CD4-positive, alpha-beta T cell treated with Interleukin-12 subunit alpha and Interleukin-12 subunit beta, for 1 hour (primary cell): ENCODE data around the gene MYO10.

Experiments
- DNase-seq: peaks from one replicate; pipeline ENCODE4 v3.0.0-alpha.2; 2020

The MYO10 gene

GRCh38 chr5:16937503-16938161, 1.5 kb upstream of the MYO10 start:
- no peak for DNase-seq

- DNase-seq, result no peak
These were observed 926 bp upstream of the MYO10 start for GRCh38 chr5:16936989-16937438.

DNA sequence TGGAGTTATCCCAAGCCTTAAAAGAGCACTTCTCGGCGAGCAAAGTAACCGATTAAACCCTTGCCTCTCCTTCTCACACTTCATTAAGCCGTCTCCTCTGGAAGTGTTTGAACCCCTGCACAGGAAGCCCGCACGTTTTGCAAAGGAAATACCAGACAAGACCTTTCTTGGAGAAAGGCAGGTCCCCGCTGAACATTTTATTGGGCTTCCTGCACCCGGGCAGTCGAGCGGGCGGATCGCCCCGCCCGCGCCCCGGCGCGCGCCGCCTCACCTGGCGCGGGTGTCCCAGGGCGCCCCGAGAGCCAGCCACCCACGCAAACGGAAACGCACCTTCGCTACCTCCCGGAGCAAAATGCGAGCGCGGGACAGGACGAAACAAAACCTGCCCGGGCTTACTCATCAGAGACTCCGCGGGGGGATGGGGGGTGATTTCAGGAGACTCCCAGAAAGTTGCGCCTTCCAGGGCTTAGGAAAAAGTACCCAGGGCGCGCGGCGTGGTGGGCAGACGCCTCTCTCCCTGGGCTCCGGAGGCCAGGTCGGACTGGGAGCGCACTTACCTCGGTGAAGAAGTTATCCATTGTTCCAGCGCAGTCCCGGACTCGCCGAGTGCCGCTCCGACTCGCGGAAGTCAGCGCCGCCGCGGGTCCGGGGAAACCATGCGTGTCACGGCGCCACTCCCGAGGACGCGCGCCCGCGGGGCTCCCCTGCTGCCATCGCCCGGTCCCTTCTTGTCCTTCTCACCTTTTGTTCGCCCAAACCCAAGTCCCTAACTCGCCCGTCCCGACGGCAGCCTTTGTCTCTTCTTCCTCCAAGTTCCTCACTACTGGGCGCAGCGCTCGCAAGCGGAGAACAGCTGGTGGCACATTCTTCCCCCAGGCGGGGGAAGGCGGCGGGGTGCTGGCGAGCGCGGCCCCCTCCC, 598 bp downstream of the MYO10 start:
- no peak for DNase-seq

DNA sequence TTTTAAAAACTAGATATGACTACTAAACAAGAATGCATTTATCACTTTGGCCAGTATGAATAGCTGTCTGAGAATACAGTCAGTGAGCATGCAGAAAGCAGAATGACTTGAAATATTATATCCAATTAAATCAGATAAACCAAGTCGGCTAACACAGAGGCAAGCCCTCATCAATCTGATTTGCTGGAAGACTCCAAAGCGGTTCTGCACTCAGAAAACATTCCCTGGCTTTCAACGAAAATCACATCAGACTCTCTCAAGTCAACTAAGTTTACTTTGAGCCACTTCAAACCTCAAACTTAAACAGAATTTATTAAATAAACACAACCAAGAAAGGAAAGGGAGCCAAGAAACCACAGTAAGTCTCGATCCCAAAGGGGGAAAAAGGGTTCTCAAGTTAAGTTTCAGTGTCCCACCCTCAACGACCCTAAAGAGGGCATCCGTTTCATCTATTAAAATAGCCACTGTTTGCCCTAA, 1.4 kb downstream of the MYO10 start:
- DNase-seq, result no peak

- DNase-seq, result no peak
These were observed 2.0 kb downstream of the MYO10 start for GRCh38 chr5:16934123-16934522.

- DNase-seq, result no peak
These were observed 2.8 kb downstream of the MYO10 start for GRCh38 chr5:16933337-16933736.

- no peak for DNase-seq
These were observed 3.7 kb downstream of the MYO10 start for GRCh38 chr5:16932401-16932800.

DNA sequence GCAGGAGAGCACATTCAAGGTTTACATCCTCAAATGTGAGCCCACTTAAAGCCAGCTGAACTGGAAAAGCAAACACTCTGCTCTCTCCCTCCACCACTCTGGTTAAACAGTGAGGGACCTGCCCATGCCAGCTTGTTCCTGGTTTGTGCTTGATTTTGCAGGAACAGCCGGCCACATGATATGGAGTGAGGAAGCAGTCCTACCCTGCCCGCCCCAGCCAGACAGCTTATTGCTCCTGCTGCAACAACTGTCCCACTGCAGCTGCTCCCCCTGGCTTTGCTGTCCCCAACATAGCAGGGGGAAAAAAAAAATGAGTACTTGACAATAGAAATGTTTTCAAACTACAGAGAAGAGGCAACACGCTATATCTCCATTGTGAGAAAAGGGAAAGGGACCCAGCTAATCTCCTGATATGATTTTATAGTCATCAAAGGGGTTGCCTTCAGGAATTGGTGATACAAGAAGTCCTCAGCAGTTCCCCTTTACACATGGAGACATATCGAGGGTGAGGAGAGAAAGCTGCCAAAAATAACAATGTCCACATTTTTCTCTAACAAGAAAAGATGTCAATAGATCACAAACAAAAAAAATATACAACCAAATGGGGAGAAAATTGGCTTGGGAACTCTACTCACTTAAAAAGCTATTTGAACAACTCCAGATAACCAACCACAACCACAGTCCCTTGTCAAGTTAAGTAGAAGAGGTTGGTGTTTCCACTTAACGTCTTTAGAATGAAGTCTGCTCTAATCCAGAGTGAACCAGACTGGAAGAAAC, 4.6 kb downstream of the MYO10 start:
- no peak for DNase-seq

GRCh38 chr5:16930496-16930895, 5.6 kb downstream of the MYO10 start:
- DNase-seq, result no peak

GRCh38 chr5:16929831-16930230, 6.3 kb downstream of the MYO10 start:
- no peak for DNase-seq

GRCh38 chr5:16929347-16929746, 6.7 kb downstream of the MYO10 start:
- DNase-seq, result no peak

DNA sequence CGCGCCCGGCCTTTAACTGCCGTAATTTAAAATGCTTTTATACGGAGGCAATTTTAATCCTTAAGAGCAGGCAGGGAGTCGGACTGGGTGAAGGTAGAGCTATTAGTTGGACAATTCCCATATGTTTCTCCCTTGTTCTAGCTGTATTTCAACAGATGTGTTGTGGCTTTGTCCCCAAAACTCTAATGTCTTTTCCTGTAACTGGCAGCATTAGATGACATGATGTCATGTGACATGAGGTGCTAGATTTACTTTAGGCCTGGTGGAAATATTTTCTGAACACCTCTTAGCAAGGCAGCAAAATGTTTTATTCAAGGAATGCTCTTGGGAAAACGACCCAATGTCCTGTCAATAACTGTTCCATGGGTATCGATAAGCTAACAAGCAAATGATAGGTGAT, 8.5 kb downstream of the MYO10 start:
- DNase-seq, result no peak

- no peak for DNase-seq
These were observed 9.7 kb downstream of the MYO10 start for GRCh38 chr5:16926417-16926816.

- DNase-seq, result no peak
These were observed 11.9 kb downstream of the MYO10 start for GRCh38 chr5:16924206-16924605.

DNA sequence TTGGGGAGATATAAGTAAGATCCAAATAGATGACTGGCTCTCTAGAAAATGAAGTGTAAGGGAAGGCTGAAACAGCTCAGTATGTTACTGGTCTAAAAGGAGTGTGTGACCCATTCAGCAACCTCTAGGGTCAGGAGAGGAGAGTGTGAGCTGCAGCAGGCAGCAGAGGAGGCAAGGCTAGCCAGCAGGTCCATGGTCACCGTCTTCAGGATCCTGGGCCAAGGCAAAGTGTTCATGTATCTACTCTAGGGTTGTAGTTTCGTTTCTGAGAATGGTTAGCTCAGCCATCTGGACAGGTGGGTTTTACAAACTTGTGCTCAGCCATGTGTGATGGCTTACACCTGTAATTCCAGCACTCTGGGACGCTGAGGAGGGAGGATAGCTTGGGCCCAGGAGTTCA, 13.7 kb downstream of the MYO10 start:
- no peak for DNase-seq

- no peak for DNase-seq
These were observed 14.9 kb downstream of the MYO10 start for GRCh38 chr5:16921211-16921610.

- no peak for DNase-seq
These were observed 15.8 kb downstream of the MYO10 start for GRCh38 chr5:16920109-16920816.

GRCh38 chr5:16918891-16919671, 17.0 kb downstream of the MYO10 start:
- no peak for DNase-seq

GRCh38 chr5:16918156-16918555, 17.9 kb downstream of the MYO10 start:
- no peak for DNase-seq

GRCh38 chr5:16916262-16916878, 19.7 kb downstream of the MYO10 start:
- no peak for DNase-seq

- DNase-seq, result no peak
These were observed 21.5 kb downstream of the MYO10 start for GRCh38 chr5:16914584-16914983.

- DNase-seq, result no peak
These were observed 22.0 kb downstream of the MYO10 start for GRCh38 chr5:16914108-16914435.
